Measurements from ENCODE around the gene TICAM1.
A peak's percentile ranks its signal among the peaks of the same experiment; 100 is the strongest.
"Not testable (repeated sequence)": the region's sequence is repeated elsewhere in the genome, so short reads cannot be mapped to it uniquely, and the experiment has no call there.

TICAM1 gene

GRCh38 chr19:4831304-4831978 lies at the start of gene TICAM1:
TICAM1 (minus strand) TSS chr19:4831712; CDS start chr19:4818377, 13,335 bp downstream.
- DNase-seq, result peak; percentile 93

- no peak for DNase-seq
Observed at GRCh38 chr19:4879041-4879440, 47.5 kb upstream of the TICAM1 start.

GRCh38 chr19:4878491-4878968 lies 47.0 kb upstream of the TICAM1 start:
- DNase-seq, result no peak

GRCh38 chr19:4877753-4878490 lies 46.4 kb upstream of the TICAM1 start:
- DNase-seq, result no peak

- DNase-seq, result no peak
Observed at GRCh38 chr19:4873930-4874329, 42.4 kb upstream of the TICAM1 start.

- no peak for DNase-seq
Observed at GRCh38 chr19:4871711-4872110, 40.2 kb upstream of the TICAM1 start.

GRCh38 chr19:4870025-4870700 lies 38.7 kb upstream of the TICAM1 start:
- DNase-seq, result peak; percentile 93

- no peak for DNase-seq
Observed at GRCh38 chr19:4868286-4868834, 36.8 kb upstream of the TICAM1 start.

GRCh38 chr19:4867534-4868285 lies 36.2 kb upstream of the TICAM1 start, which contains the start of gene PLIN3:
PLIN3 (minus strand) TSS chr19:4867667; CDS start chr19:4861394, 6,273 bp downstream.
- peak; percentile 95 for DNase-seq

GRCh38 chr19:4866595-4867424 lies 35.3 kb upstream of the TICAM1 start:
- DNase-seq, result peak; percentile 71

- DNase-seq, result no peak
Observed at GRCh38 chr19:4861147-4861546, 29.6 kb upstream of the TICAM1 start.

GRCh38 chr19:4859697-4860096 lies 28.2 kb upstream of the TICAM1 start:
- no peak for DNase-seq

- not testable (repeated sequence) for DNase-seq
Observed at GRCh38 chr19:4856468-4856867, 25.0 kb upstream of the TICAM1 start.

GRCh38 chr19:4853506-4853905 lies 22.0 kb upstream of the TICAM1 start:
- not testable (repeated sequence) for DNase-seq

GRCh38 chr19:4852484-4852883 lies 21.0 kb upstream of the TICAM1 start:
- DNase-seq, result no peak

GRCh38 chr19:4851551-4852290 lies 20.2 kb upstream of the TICAM1 start:
- DNase-seq, result peak; percentile 49

- DNase-seq, result no peak
Observed at GRCh38 chr19:4849019-4849418, 17.5 kb upstream of the TICAM1 start.

- DNase-seq, result no peak
Observed at GRCh38 chr19:4847190-4847973, 15.9 kb upstream of the TICAM1 start.

- DNase-seq, result not testable (repeated sequence)
Observed at GRCh38 chr19:4845975-4846374, 14.5 kb upstream of the TICAM1 start.
